ENCODE data around the gene PRAF2. TPM values are rescaled to one million over a fixed set of nuclear protein-coding genes. Genes with fewer than 3 reads are reported as not detected.
A peak's percentile ranks its signal among the peaks of the same experiment; 100 is the strongest.

PRAF2 gene
- total and polyA plus RNA-seq, 2 of the 13 experiments (the other 11 are each of a cell fraction or from before 2014, with no cell fraction given) = 0.33 to 2.6 TPM

DNA sequence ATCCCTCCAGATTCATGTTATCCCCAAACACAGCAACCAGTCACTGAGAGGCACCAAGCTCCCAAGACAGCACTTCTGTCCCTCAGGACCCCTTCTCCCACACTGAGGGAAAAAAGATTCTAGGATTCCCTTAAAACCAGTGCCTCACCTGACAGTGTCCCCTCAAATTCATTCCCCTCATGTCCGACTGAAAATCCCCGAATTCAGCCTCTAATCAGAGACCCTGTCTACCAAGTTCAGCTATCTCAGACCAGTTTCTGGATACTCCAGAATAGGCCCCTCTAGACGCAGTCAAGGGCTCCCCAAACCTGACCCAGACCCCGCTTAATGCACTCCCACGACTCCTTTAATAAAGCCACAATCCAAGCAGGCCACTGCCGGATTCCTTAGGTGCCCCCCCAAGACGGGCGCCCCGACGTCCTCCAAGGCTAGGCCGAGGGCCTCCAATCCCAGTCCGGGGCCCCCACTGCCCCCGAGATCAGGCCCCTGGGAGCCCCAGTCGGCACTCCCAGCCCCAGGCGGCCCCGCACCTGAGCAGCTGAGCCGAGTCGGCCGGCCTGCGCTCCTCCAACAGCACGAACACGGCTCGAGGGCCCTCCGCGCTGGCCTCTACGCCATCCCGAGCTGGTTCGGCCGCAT, 31.1 kb downstream of the PRAF2 start:
- Histone ChIP-seq H3K27me3 (ENCODE audit: control insufficient read depth in 1 of 2, insufficient read depth in 2 of 2, low read length in 2 of 2) (no peaks in the 10 kb centered on the region; a peak in 1 of 5 replicates), H3K9ac (ENCODE audit: insufficient read depth, low read depth, low read length) (peak overlapping the region; percentile 84), H3K36me3 (replicated peaks in 1 of 2; ENCODE audit: control insufficient read depth in 1 of 2, insufficient read depth in 2 of 2, low read length in 2 of 2) (peaks cover 4 to 12% of the 10 kb centered on the region in 2 experiments; a peak in 3 of 5 replicates), H3K4me1 (ENCODE audit: insufficient read depth, low read length) (peaks cover 41% of the 10 kb centered on the region), H3K4me3 (replicated peaks in 1 of 3; ENCODE audit: insufficient read depth in 1 of 3, low read depth in 2 of 3, low read length in 3 of 3) (peak overlapping the region; percentile 73 to 82 (median 78)), H3K79me2 (ENCODE audit: insufficient read depth, low read length) (peaks cover 20% of the 10 kb centered on the region), H3K4me2 (ENCODE audit: low read depth, low read length) (peak overlapping the region; percentile 85), H4K20me1 (ENCODE audit: insufficient read depth, low read length) (no peaks in the 10 kb centered on the region), H3K27ac (ENCODE audit: extremely low read length, insufficient read depth, low read length) (peak overlapping the region; percentile 66), H2AFZ (ENCODE audit: low read length) (no peak overlapping the region), H3K9me3 (ENCODE audit: low read length) (no peaks in the 10 kb centered on the region)
- peak; percentile 15 for FAIRE-seq
- DNase-seq (ENCODE audit: low spot score) = no peak
- CTCF ChIA-PET (ENCODE audit: low intra/inter-chr PET ratio, low total read pairs) = no interaction called here
- POLR2A ChIA-PET = interaction anchor here (0.7 to 3.4 kb wide), 8 partner anchors 11 to 148 kb away, joined by 3 to 20 read pairs (median 6); partner anchors contain the start of genes GRIPAP1 and OTUD5
- ATAC-seq = peak; percentile 20
- in situ Hi-C loops (cut with HindIII; ENCODE audit: extremely low pct_ligation_motif_present, low pct_unique_long_range_greater_than_20kb) (no loop called here), intact Hi-C loops (cut with micrococcal nuclease; ENCODE audit: unreplicated experiment) (loop anchor here (2.0 to 5.0 kb wide), 2 partner anchors 58 to 85 kb away; partner anchors contain the start of gene OTUD5)
- BruUV-seq (replicated peaks) = no TSS peak
- 0% methylated on average over 1 of the region's 29 CpGs for WGBS (ENCODE audit: low lambda C conversion rate)
- 0 out of 2 replicates have a peak, but pooled peaks have one; percentile 28 for TF ChIP-seq ZNF740 (CRISPR knock-in tag; IDR thresholded peaks at IDR 0.05)
- TF ChIP-seq TP53 (CRISPR knock-in tag; conservative IDR thresholded peaks at IDR 0.05) = no peak
- no peak for TF ChIP-seq ZFP62 (CRISPR knock-in tag; IDR thresholded peaks at IDR 0.05)
- no peak for TF ChIP-seq KDM6A (CRISPR knock-in tag; IDR thresholded peaks at IDR 0.05; ENCODE audit: low read depth)
- no peak for TF ChIP-seq GFI1 (CRISPR knock-in tag; IDR thresholded peaks at IDR 0.05; ENCODE audit: borderline replicate concordance)
- TF ChIP-seq REST (IDR thresholded peaks at IDR 0.05; ENCODE audit: borderline replicate concordance in 1 of 2, low read depth in 1 of 2, low read length in 2 of 2) = no peak
- TF ChIP-seq SNAPC2 (CRISPR knock-in tag; IDR thresholded peaks at IDR 0.05) = no peak
- no peak for TF ChIP-seq ZNF143 (CRISPR knock-in tag; IDR thresholded peaks at IDR 0.05)
- TF ChIP-seq ZKSCAN5 (CRISPR knock-in tag; IDR thresholded peaks at IDR 0.05) = no peak
- TF ChIP-seq NFIB (CRISPR knock-in tag; IDR thresholded peaks at IDR 0.05; ENCODE audit: borderline replicate concordance) = no peak
- TF ChIP-seq, protein P1, sequence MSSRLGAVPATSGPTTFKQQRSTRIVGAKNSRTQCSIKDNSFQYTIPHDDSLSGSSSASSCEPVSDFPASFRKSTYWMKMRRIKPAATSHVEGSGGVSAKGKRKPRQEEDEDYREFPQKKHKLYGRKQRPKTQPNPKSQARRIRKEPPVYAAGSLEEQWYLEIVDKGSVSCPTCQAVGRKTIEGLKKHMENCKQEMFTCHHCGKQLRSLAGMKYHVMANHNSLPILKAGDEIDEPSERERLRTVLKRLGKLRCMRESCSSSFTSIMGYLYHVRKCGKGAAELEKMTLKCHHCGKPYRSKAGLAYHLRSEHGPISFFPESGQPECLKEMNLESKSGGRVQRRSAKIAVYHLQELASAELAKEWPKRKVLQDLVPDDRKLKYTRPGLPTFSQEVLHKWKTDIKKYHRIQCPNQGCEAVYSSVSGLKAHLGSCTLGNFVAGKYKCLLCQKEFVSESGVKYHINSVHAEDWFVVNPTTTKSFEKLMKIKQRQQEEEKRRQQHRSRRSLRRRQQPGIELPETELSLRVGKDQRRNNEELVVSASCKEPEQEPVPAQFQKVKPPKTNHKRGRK (CRISPR knock-in tag; IDR thresholded peaks at IDR 0.05) = no peak
- no peak for TF ChIP-seq ZNF576 (CRISPR knock-in tag; IDR thresholded peaks at IDR 0.05)
- TF ChIP-seq SP2 (CRISPR knock-in tag; IDR thresholded peaks at IDR 0.05) = no peak
- TF ChIP-seq GPN1 (CRISPR knock-in tag; IDR thresholded peaks at IDR 0.05; ENCODE audit: borderline replicate concordance) = no peak
- TF ChIP-seq ZNF572 (CRISPR knock-in tag; IDR thresholded peaks at IDR 0.05) = no peak
- TF ChIP-seq, protein P2, sequence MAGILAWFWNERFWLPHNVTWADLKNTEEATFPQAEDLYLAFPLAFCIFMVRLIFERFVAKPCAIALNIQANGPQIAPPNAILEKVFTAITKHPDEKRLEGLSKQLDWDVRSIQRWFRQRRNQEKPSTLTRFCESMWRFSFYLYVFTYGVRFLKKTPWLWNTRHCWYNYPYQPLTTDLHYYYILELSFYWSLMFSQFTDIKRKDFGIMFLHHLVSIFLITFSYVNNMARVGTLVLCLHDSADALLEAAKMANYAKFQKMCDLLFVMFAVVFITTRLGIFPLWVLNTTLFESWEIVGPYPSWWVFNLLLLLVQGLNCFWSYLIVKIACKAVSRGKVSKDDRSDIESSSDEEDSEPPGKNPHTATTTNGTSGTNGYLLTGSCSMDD (CRISPR knock-in tag; IDR thresholded peaks at IDR 0.05) = no peak
- TF ChIP-seq SATB2 (CRISPR knock-in tag; IDR thresholded peaks at IDR 0.05) = no peak
- TF ChIP-seq RBM22 (optimal IDR thresholded peaks at IDR 0.05; ENCODE audit: low read length) = no peak
- TF ChIP-seq ZFY (CRISPR knock-in tag; IDR thresholded peaks at IDR 0.05) = peak; percentile 50
